Measurements from ENCODE around the gene A1BG. TPM values are rescaled to one million over a fixed set of nuclear protein-coding genes. Genes with fewer than 3 reads are reported as not detected.

The A1BG gene
- total RNA-seq, 2 experiments from 2014 or later = 26.9 to 47.2 TPM

- no peaks in the 10 kb centered on the region for H3K9me2 ChIP-seq (ENCODE audit: insufficient read depth, low read length)
- no peaks in the 10 kb centered on the region for H4K20me1 ChIP-seq (ENCODE audit: insufficient read depth, low read length)
- no peak overlapping the region for H2AFZ ChIP-seq (ENCODE audit: low read length)
- no peak for DNase-seq (ENCODE audit: low spot score)
- no peak overlapping the region for H3K4me2 ChIP-seq (ENCODE audit: low read length)
- H3K9me3 ChIP-seq (ENCODE audit: low read length) = no peaks in the 10 kb centered on the region
- no peak overlapping the region for H3K4me3 ChIP-seq (ENCODE audit: low read depth, low read length, poor library complexity, severe bottlenecking)
- intact Hi-C loops (cut with micrococcal nuclease; ENCODE audit: unreplicated experiment) = no loop called here
- TF ChIP-seq, protein P1, sequence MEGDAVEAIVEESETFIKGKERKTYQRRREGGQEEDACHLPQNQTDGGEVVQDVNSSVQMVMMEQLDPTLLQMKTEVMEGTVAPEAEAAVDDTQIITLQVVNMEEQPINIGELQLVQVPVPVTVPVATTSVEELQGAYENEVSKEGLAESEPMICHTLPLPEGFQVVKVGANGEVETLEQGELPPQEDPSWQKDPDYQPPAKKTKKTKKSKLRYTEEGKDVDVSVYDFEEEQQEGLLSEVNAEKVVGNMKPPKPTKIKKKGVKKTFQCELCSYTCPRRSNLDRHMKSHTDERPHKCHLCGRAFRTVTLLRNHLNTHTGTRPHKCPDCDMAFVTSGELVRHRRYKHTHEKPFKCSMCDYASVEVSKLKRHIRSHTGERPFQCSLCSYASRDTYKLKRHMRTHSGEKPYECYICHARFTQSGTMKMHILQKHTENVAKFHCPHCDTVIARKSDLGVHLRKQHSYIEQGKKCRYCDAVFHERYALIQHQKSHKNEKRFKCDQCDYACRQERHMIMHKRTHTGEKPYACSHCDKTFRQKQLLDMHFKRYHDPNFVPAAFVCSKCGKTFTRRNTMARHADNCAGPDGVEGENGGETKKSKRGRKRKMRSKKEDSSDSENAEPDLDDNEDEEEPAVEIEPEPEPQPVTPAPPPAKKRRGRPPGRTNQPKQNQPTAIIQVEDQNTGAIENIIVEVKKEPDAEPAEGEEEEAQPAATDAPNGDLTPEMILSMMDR (conservative IDR thresholded peaks at IDR 0.05; ENCODE audit: low read length) = no peak
- no peak for TF ChIP-seq EZH2phosphoT487 (IDR thresholded peaks at IDR 0.05; ENCODE audit: borderline replicate concordance, low read depth, low read length)
- ChIA-PET CTCF (ENCODE audit: unreplicated experiment) (no interaction called here), POLR2A (no interaction called here)
- H3K27ac ChIP-seq (ENCODE audit: low read depth, low read length, poor library complexity, severe bottlenecking) = no peak overlapping the region
- no TSS peak for BruUV-seq (replicated peaks)
- peaks cover 5% of the 10 kb centered on the region; the same call in 1 of the 2 replicates for H3K36me3 ChIP-seq (ENCODE audit: insufficient read depth, low read length)
- no peaks in the 10 kb centered on the region for H3K79me2 ChIP-seq (ENCODE audit: insufficient read depth, low read depth, low read length)
- peaks cover 8% of the 10 kb centered on the region for H3K4me1 ChIP-seq (ENCODE audit: insufficient read depth, low read length, poor library complexity, severe bottlenecking)
Observed at GRCh38 chr19:58356766-58357480, 3.6 kb upstream of the A1BG start.

GRCh38 chr19:58355908-58356765 is 2.8 kb upstream of the A1BG start:
- BruUV-seq (replicated peaks) = no TSS peak
- Histone ChIP-seq H3K4me1 (ENCODE audit: insufficient read depth, low read length, poor library complexity, severe bottlenecking) (no peaks in the 10 kb centered on the region), H3K4me2 (ENCODE audit: low read length) (no peak overlapping the region), H3K36me3 (ENCODE audit: insufficient read depth, low read length) (peaks cover 5% of the 10 kb centered on the region; the same call in 1 of the 2 replicates), H3K27ac (ENCODE audit: low read depth, low read length, poor library complexity, severe bottlenecking) (no peak overlapping the region), H4K20me1 (ENCODE audit: insufficient read depth, low read length) (no peaks in the 10 kb centered on the region), H3K9me3 (ENCODE audit: low read length) (no peaks in the 10 kb centered on the region), H3K9me2 (ENCODE audit: insufficient read depth, low read length) (no peaks in the 10 kb centered on the region), H2AFZ (ENCODE audit: low read length) (no peak overlapping the region), H3K79me2 (ENCODE audit: insufficient read depth, low read depth, low read length) (no peaks in the 10 kb centered on the region), H3K4me3 (ENCODE audit: low read depth, low read length, poor library complexity, severe bottlenecking) (no peak overlapping the region)
- no peak for TF ChIP-seq EZH2phosphoT487 (IDR thresholded peaks at IDR 0.05; ENCODE audit: borderline replicate concordance, low read depth, low read length)
- TF ChIP-seq, protein P1 (conservative IDR thresholded peaks at IDR 0.05; ENCODE audit: low read length) = no peak
- DNase-seq (ENCODE audit: low spot score) = no peak
- ChIA-PET CTCF (ENCODE audit: unreplicated experiment) (no interaction called here), POLR2A (no interaction called here)
- intact Hi-C loops (cut with micrococcal nuclease; ENCODE audit: unreplicated experiment) = no loop called here

Data from OCI-LY7 (cell line).